Measurements from ENCODE around the gene IMP3.
A peak's percentile ranks its signal among the peaks of the same experiment; 100 is the strongest.
"Not testable (repeated sequence)": the region's sequence is repeated elsewhere in the genome, so short reads cannot be mapped to it uniquely, and the experiment has no call there.

Gene IMP3

GRCh38 chr15:75639709-75640482 lies at the start of gene IMP3:
Gene IMP3 (minus strand): TSS chr15:75640224. CDS start chr15:75640168, 56 bp downstream.
- peak; percentile 86 to 88 for DNase-seq (ENCODE audit: low read depth in 2 of 2)

- DNase-seq (ENCODE audit: low read depth in 2 of 2) = not testable (repeated sequence)
Measured at GRCh38 chr15:75689429-75689828, 49.4 kb upstream of the IMP3 start.

- DNase-seq (ENCODE audit: low read depth in 2 of 2) = no peak
Measured at GRCh38 chr15:75688831-75689230, 48.8 kb upstream of the IMP3 start.

- DNase-seq (ENCODE audit: low read depth in 2 of 2) = no peak
Measured at GRCh38 chr15:75688278-75688557, 48.2 kb upstream of the IMP3 start.

GRCh38 chr15:75687486-75688277 lies 47.7 kb upstream of the IMP3 start:
- DNase-seq (ENCODE audit: low read depth in 2 of 2) = no peak

GRCh38 chr15:75686212-75686642 lies 46.2 kb upstream of the IMP3 start:
- DNase-seq (ENCODE audit: low read depth in 2 of 2) = peak; percentile 70 to 81

- no peak for DNase-seq (ENCODE audit: low read depth in 2 of 2)
Measured at GRCh38 chr15:75685195-75685594, 45.2 kb upstream of the IMP3 start.

- no peak for DNase-seq (ENCODE audit: low read depth in 2 of 2)
Measured at GRCh38 chr15:75684648-75685047, 44.6 kb upstream of the IMP3 start.

GRCh38 chr15:75683646-75684312 lies 43.8 kb upstream of the IMP3 start:
- DNase-seq (ENCODE audit: low read depth in 2 of 2) = peak; percentile 44 to 64

- DNase-seq (ENCODE audit: low read depth in 2 of 2) = no peak
Measured at GRCh38 chr15:75682181-75683135, 42.4 kb upstream of the IMP3 start.

GRCh38 chr15:75680007-75680789 lies 40.2 kb upstream of the IMP3 start:
- DNase-seq (ENCODE audit: low read depth in 2 of 2) = no peak

GRCh38 chr15:75678324-75678690 lies 38.3 kb upstream of the IMP3 start:
- DNase-seq (ENCODE audit: low read depth in 2 of 2) = not testable (repeated sequence)

- DNase-seq (ENCODE audit: low read depth in 2 of 2) = no peak
Measured at GRCh38 chr15:75677465-75678323, 37.7 kb upstream of the IMP3 start.

GRCh38 chr15:75676688-75677464 lies 36.9 kb upstream of the IMP3 start:
- DNase-seq (ENCODE audit: low read depth in 2 of 2) = no peak

GRCh38 chr15:75675579-75676404 lies 35.8 kb upstream of the IMP3 start:
- DNase-seq (ENCODE audit: low read depth in 2 of 2) = no peak

- no peak for DNase-seq (ENCODE audit: low read depth in 2 of 2)
Measured at GRCh38 chr15:75674366-75674765, 34.3 kb upstream of the IMP3 start.

GRCh38 chr15:75673426-75674235 lies 33.6 kb upstream of the IMP3 start:
- DNase-seq (ENCODE audit: low read depth in 2 of 2) = no peak
